A673 (cell line): ENCODE measurements around the gene ABCA12.

Experiments used
- CTCF ChIP-seq: fragments of 300-800, 200-600 bp; sonication (generic); conservative IDR thresholded peaks from 2 replicates; pipeline ENCODE4 v1.5.1; 2017; ENCODE audit warnings: low read depth, mild to moderate bottlenecking, antibody characterized with exemption, low read length, moderate library complexity, mixed read lengths
- EZH2 ChIP-seq: fragments of 200-600 bp; sonication (generic); IDR thresholded peaks from 2 replicates; pipeline ENCODE4 v1.6.1; 2017; ENCODE audit warnings: borderline replicate concordance, low read depth, mild to moderate bottlenecking, mixed read lengths, antibody characterized with exemption, low read length; ENCODE audit not compliant: poor library complexity, severe bottlenecking

DNA sequence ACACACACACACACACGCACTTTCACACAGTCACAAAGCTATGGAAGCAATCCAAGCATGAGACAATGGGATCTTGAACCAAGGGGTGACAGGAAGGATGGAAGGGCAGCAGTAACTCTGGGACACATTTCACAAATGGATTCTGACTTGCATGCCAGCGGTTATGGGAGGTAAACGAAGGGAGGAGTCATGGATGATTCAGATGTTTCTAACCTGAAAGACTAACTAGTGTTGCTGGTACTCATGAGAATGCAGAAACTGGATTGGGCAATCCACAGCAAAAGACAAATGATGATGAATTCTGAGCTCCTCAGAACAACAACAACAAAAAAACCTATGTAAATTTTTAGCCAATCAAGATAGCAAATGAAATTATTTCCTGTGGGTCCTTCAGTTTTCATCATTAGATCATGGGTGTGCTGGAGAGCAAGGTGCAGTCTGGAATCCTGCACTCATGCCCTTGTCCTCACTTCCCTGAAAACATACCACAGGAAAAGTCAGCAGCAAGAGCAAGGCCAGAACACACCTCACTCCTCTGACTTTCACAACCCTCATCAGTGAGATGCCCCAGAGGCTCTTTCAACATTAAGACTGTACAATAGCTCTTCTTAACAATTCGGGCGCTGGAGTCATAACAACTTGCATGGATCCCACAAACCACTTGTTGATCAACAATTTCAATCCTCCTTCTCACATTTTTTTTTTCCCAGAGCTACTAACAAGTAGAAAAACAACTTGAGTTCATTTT, 32.6 kb downstream of the ABCA12 start:
- TF ChIP-seq CTCF (no peak), EZH2 (no peak)
